Memory B cell (primary cell): ENCODE data around the gene BTG4.

Source experiments
- ATAC-seq: fragments of 150-1000 bp; cut with Tn5 transposase; 2 replicates; pipeline ENCODE4 v1.10.0; 2021; ENCODE audit warnings: low read depth, mild to moderate bottlenecking, moderate library complexity
- DNase-seq, 2 donors: peaks; one replicate each; pipeline ENCODE4 v3.0.0; 2022; ENCODE audit warnings: low spot score in 2 of 2
- H3K27ac Mint-ChIP-seq: one replicate; pipeline ENCODE4 v1.8.0; 2022; ENCODE audit warnings: mild to moderate bottlenecking, moderate library complexity, mixed read lengths
- H3K27me3 Mint-ChIP-seq: one replicate; pipeline ENCODE4 v1.8.0; 2022; ENCODE audit warnings: mixed read lengths
- H3K36me3 Mint-ChIP-seq: one replicate; pipeline ENCODE4 v1.8.0; 2022; ENCODE audit warnings: mild to moderate bottlenecking, mixed read lengths
- H3K4me1 Mint-ChIP-seq: one replicate; pipeline ENCODE4 v1.8.0; 2022; ENCODE audit warnings: mixed read lengths
- H3K4me3 Mint-ChIP-seq: one replicate; pipeline ENCODE4 v1.8.0; 2022; ENCODE audit warnings: mild to moderate bottlenecking, moderate library complexity, mixed read lengths
- H3K9me3 Mint-ChIP-seq: one replicate; pipeline ENCODE4 v1.8.0; 2022; ENCODE audit warnings: mixed read lengths

BTG4 gene

DNA sequence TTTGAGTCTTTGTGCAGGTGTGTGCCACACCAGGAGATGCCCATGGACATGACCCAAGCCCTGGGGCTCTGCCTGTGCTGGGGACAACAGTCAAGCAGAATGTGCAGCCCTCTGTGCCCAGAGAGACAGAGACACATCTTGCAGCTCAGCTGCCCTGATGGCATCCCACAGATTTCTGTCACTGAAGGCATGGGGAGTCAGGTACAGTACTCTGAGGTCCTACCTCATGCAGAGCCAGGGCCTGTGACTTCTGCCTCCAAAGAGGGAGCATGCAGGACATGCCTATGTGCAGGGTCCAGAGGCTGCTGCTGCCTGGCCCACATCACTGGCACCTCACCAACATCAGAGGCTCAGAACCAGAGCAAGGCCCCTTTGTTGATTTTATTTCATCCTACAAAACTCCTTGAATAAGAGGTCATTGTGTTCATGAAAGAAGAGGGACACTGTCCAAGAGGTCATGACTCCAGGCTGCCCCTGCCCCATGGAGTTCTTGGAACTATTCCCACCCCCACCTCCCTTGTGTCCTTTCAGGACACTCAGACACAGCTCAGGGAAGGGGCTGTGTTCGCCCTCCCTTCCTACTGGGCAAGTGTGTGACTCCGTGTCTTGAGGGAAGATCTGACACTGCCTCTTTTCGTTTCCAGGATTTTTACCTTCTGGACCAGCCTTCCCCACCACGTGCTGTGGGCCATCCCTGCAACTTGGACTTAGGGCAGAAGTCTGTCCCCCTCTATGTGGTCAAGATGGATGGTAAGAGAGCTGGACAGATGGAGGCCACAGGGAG, 62.3 kb downstream of the BTG4 start:
- H3K9me3 Mint-ChIP-seq, result no peaks in the 10 kb centered on the region
- peaks cover 28% of the 10 kb centered on the region for H3K4me1 Mint-ChIP-seq
- ATAC-seq, result no peak
- DNase-seq, result no peak
- H3K36me3 Mint-ChIP-seq, result no peaks in the 10 kb centered on the region
- H3K27ac Mint-ChIP-seq, result no peak overlapping the region
- peak overlapping the region; percentile 12 for H3K4me3 Mint-ChIP-seq
- H3K27me3 Mint-ChIP-seq, result peaks cover 9% of the 10 kb centered on the region

DNA sequence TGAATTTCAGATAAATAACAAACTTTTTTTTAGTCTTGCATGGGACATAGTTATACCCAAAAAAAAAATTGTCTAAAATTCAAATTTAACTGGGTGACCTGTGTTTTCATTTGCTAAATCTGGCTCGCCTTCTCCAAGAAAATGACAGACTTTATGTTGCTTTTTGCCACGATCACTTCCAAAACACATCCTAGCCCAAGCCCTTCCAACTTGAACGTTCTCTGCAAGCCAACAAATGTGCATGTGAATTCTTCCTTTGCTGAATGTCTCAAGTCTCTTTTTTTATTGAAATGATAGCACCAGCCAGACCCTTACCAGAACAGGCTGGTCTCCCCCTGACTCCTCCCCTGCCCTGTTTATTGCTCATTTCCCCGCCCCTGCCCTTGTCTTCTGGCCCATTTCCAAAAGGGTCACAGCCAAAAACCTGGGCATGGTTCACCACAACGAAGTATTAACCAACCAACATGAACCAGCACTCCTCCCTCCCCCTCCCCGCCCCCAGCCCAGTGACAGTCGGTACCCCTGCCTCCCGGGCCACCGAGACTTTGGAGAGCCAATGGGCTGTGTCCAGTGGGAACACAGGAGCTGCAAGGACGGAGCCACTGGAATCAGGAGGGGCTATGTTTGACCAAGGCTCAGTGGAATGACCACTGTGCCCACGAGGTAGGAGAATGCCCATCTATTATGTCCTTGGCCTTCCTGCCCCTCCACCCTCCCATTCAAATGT, 63.2 kb downstream of the BTG4 start:
- Mint-ChIP-seq H3K36me3 (no peaks in the 10 kb centered on the region), H3K9me3 (no peaks in the 10 kb centered on the region), H3K4me1 (peaks cover 25% of the 10 kb centered on the region), H3K27ac (no peak overlapping the region), H3K4me3 (no peak overlapping the region), H3K27me3 (peaks cover 8% of the 10 kb centered on the region)
- DNase-seq (no peak), ATAC-seq (no peak)

- DNase-seq (no peak), ATAC-seq (no peak)
- no peaks in the 10 kb centered on the region for H3K9me3 Mint-ChIP-seq
- H3K4me3 Mint-ChIP-seq, result no peak overlapping the region
- H3K36me3 Mint-ChIP-seq, result no peaks in the 10 kb centered on the region
- H3K27me3 Mint-ChIP-seq, result peaks cover 4% of the 10 kb centered on the region
- H3K27ac Mint-ChIP-seq, result no peak overlapping the region
- H3K4me1 Mint-ChIP-seq, result peaks cover 29% of the 10 kb centered on the region
Measured at GRCh38 chr11:111448414-111448813, 63.8 kb downstream of the BTG4 start.

- H3K4me3 Mint-ChIP-seq, result no peak overlapping the region
- no peaks in the 10 kb centered on the region for H3K36me3 Mint-ChIP-seq
- H3K9me3 Mint-ChIP-seq, result no peaks in the 10 kb centered on the region
- ATAC-seq (no peak), DNase-seq (no peak)
- no peak overlapping the region for H3K27ac Mint-ChIP-seq
- peaks cover 4% of the 10 kb centered on the region for H3K27me3 Mint-ChIP-seq
- H3K4me1 Mint-ChIP-seq, result peaks cover 29% of the 10 kb centered on the region
Measured at GRCh38 chr11:111447931-111448330, 64.3 kb downstream of the BTG4 start.

DNA sequence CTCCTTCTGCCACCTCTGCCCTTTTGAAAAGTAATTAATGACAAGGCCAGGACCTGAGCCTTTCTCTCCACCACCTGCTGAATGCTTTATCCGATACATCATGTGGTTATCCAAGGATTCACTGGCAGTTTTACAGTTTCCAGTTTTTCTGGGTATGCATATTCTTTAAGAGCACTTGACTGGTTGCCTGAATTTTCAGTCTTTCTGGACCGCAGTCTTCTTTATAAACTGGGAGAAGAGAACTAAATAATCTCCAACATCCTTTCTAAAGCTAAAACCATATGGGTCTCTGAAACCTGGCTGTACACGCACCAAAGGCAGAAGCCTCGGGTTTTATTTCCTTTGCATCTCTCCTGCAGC, 65.1 kb downstream of the BTG4 start:
- Mint-ChIP-seq H3K4me1 (peaks cover 29% of the 10 kb centered on the region), H3K9me3 (no peaks in the 10 kb centered on the region), H3K27me3 (no peaks in the 10 kb centered on the region), H3K27ac (peak overlapping the region; percentile 4), H3K4me3 (no peak overlapping the region), H3K36me3 (no peaks in the 10 kb centered on the region)
- ATAC-seq (no peak), DNase-seq (no peak)

DNA sequence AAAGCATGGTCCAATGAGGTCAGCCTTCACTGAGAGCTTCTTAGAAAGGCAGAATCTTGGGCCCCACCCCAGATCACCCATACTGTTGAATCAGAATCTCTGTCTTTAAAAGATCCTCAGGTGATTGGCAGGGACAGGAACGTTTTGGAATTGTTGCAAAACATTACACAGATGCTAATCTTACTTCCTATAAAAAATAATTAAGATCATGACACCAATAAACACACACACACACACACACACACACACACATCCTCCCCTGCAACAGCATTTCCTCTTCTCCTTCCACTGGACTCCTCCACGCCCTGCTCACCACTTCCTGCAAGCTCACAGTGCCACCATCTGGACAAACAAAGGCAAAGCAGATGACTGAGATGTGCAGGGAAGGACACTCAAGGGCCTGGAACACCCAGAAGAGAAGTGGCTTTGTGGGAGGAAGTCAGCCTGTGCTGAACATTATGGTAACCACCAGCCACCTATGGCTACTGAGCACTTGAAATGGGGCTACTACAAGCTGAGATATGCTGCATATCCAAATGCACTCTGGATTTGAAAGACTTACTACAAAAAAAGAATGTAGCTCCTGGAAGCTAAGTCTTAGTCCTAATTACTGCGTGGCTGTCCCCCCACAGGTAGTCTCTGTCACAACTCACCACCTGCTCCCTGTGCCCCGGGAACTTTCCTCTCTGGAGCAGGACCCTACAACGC, 65.6 kb downstream of the BTG4 start:
- Mint-ChIP-seq H3K4me1 (peaks cover 32% of the 10 kb centered on the region), H3K9me3 (no peaks in the 10 kb centered on the region), H3K27me3 (peaks cover 2% of the 10 kb centered on the region), H3K36me3 (no peaks in the 10 kb centered on the region), H3K27ac (peak overlapping the region; percentile 54), H3K4me3 (no peak overlapping the region)
- DNase-seq (peak; percentile 76 to 87), ATAC-seq (peak; percentile 90)

DNA sequence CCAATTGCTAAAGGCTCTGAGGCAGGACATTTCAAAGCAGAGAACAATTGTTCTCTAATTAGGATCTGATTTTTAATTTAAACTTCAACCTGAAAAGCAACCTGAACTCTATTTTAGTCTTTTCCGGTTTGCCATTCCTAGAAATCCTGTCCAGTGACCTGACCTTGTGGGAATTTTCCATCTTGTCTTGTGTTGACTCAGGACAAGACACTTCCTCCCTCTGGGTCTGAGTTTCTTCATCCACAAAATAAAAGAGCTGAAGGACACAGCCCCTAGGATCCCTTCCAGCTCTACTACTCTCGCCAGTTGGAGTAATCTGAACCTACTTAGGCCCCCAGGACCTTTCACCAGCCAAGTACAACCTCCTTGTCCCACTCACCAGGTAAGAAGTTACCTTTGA, 66.6 kb downstream of the BTG4 start:
- DNase-seq, result no peak
- H3K27me3 Mint-ChIP-seq, result peaks cover 4% of the 10 kb centered on the region
- peaks cover 29% of the 10 kb centered on the region for H3K4me1 Mint-ChIP-seq
- no peak for ATAC-seq
- H3K4me3 Mint-ChIP-seq, result no peak overlapping the region
- H3K27ac Mint-ChIP-seq, result no peak overlapping the region
- H3K9me3 Mint-ChIP-seq, result no peaks in the 10 kb centered on the region
- no peaks in the 10 kb centered on the region for H3K36me3 Mint-ChIP-seq
